Karpas-422 (cell line): ENCODE data around the gene NDUFB1. TPM values are rescaled to one million over a fixed set of nuclear protein-coding genes. Genes with fewer than 3 reads are reported as not detected.

Experiments used
- DNase-seq: peaks from one replicate; pipeline ENCODE4 v3.0.0-alpha.2; 2015
- H2AFZ ChIP-seq: fragments of 200-600 bp; sonication (generic); 2 replicates; pipeline ENCODE4 v1.6.1; 2014; ENCODE audit warnings: antibody characterized with exemption, low read length, mixed read lengths
- H3K27ac ChIP-seq: fragments of 200-600 bp; sonication (generic); 2 replicates; pipeline ENCODE4 v1.5.1; 2014; ENCODE audit warnings: mild to moderate bottlenecking, low read length, moderate library complexity
- H3K27me3 ChIP-seq: fragments of 200-600 bp; sonication (generic); 2 replicates; pipeline ENCODE4 v1.6.1; 2014; ENCODE audit warnings: low read length, mixed read lengths
- H3K36me3 ChIP-seq: fragments of 200-600 bp; sonication (generic); 2 replicates; pipeline ENCODE4 v1.6.1; 2014; ENCODE audit warnings: low read length, mixed read lengths; ENCODE audit not compliant: insufficient read depth
- H3K4me1 ChIP-seq: fragments of 200-600 bp; sonication (generic); 2 replicates; pipeline ENCODE4 v1.6.1; 2014; ENCODE audit warnings: mild to moderate bottlenecking, low read length, mixed read lengths
- H3K4me2 ChIP-seq: fragments of 200-600 bp; sonication (generic); 2 replicates; pipeline ENCODE4 v1.6.1; 2014; ENCODE audit warnings: low read length, low read depth, mild to moderate bottlenecking; ENCODE audit not compliant: poor library complexity, severe bottlenecking
- H3K4me3 ChIP-seq: fragments of 200-600 bp; sonication (generic); 2 replicates; pipeline ENCODE4 v1.5.1; 2014; ENCODE audit warnings: mild to moderate bottlenecking, antibody characterized with exemption, low read length, mixed read lengths
- H3K79me2 ChIP-seq: fragments of 200-600 bp; sonication (generic); 2 replicates; pipeline ENCODE4 v1.6.1; 2014; ENCODE audit warnings: mild to moderate bottlenecking, low read length, mixed read lengths
- H3K9ac ChIP-seq: fragments of 200-600 bp; sonication (generic); 2 replicates; pipeline ENCODE4 v1.6.0; 2014; ENCODE audit warnings: low read length
- H3K9me2 ChIP-seq: fragments of 200-600 bp; sonication (generic), shearing (Covaris generic); replicated peaks from 2 replicates; pipeline ENCODE4 v1.6.0; 2014; ENCODE audit warnings: mild to moderate bottlenecking, low read length, moderate library complexity; ENCODE audit not compliant: insufficient read depth
- H3K9me3 ChIP-seq: fragments of 300-700, 200-600 bp; sonication (generic); 2 replicates; pipeline ENCODE4 v1.6.1; 2014; ENCODE audit warnings: low read length, mixed read lengths
- H4K20me1 ChIP-seq: fragments of 200-600 bp; sonication (generic); 2 replicates; pipeline ENCODE4 v1.6.1; 2014; ENCODE audit warnings: mild to moderate bottlenecking, antibody characterized with exemption, low read length, low read depth; ENCODE audit not compliant: insufficient read depth
- total RNA-seq: library from RNA; depleted of rRNA; stranded (reverse); fragments of >200 nt; shearing (Covaris generic); gene quantifications from 2 replicates; pipeline ENCODE4 v1.2.3, GENCODE V29; 2014; ENCODE audit warnings: low replicate concordance

Gene NDUFB1
- total RNA-seq, 1 experiment from 2014 or later: 873 TPM

DNA sequence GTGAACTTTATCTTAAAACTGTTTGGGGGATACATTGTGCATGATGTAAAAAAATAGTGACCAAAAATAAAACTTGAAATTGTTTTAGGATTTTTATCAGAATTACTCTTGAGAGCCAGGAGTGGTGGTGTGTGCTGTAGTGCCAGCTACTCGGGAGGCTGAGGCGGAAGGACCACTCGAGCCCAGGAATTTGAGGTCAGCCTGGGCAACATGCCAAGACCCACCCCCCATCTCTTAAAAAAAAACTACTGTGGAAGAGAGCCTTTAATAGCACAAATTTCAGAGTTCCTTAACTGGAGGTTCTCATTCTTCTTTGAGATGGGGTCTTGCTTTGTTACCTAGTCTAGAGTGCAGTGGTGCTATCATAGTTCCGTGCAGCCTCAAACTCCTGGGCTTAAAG is 21.8 kb upstream of the NDUFB1 start:
- Histone ChIP-seq H3K4me1 (no peaks in the 10 kb centered on the region), H4K20me1 (no peaks in the 10 kb centered on the region), H3K4me3 (no peak overlapping the region), H3K9me3 (no peaks in the 10 kb centered on the region), H3K27ac (no peak overlapping the region), H2AFZ (no peak overlapping the region), H3K36me3 (peaks cover 81% of the 10 kb centered on the region), H3K4me2 (no peak overlapping the region), H3K9me2 (no peaks in the 10 kb centered on the region), H3K9ac (no peak overlapping the region), H3K27me3 (no peaks in the 10 kb centered on the region), H3K79me2 (peaks cover 62% of the 10 kb centered on the region)
- no peak for DNase-seq

DNA sequence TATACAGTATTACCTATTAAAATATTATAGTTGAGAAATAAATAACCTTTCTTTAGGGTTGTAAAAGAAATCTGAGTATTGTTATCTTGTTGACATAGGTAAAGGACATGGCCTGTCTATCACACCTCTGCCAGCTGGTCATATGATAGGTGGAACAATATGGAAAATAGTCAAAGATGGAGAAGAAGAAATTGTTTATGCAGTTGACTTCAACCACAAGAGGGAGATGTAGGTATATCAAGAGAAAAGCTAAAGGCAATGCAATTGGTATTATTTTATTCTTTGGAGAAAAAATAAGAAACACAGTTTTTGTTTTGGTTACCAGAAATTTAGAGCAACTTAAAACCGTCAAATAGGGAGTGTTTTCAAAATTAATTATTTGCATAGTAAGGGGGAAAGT is 13.8 kb upstream of the NDUFB1 start:
- Histone ChIP-seq H3K79me2 (peaks cover 20% of the 10 kb centered on the region), H3K4me2 (no peak overlapping the region), H2AFZ (no peak overlapping the region), H3K4me1 (no peaks in the 10 kb centered on the region), H3K36me3 (peaks cover 67% of the 10 kb centered on the region), H3K9me3 (no peaks in the 10 kb centered on the region), H3K9ac (no peak overlapping the region), H4K20me1 (no peaks in the 10 kb centered on the region), H3K27ac (no peak overlapping the region), H3K9me2 (no peaks in the 10 kb centered on the region), H3K4me3 (no peak overlapping the region), H3K27me3 (no peaks in the 10 kb centered on the region)
- peak; percentile 69 for DNase-seq

DNA sequence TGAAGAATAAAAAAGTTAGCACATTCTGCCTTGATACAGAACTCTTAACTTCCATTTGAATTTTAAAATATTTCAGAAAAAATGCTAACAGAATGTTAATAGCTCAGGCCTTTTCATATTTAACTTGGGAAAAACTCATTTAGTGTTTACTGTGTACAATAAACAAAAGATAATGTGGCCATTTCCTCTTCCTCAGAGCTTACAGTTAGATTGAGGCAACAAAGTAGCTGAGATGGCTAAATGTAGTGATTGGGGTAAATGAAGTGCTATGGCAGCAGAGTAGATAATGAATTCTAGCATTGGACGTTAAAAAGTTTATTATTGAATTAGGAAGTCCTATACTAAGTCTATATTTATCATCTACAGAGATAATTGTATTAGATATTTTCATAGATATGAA is 12.9 kb upstream of the NDUFB1 start:
- no peaks in the 10 kb centered on the region for H3K27me3 ChIP-seq
- no peaks in the 10 kb centered on the region for H4K20me1 ChIP-seq
- no peak for DNase-seq
- H3K9me2 ChIP-seq: no peaks in the 10 kb centered on the region
- H3K27ac ChIP-seq: no peak overlapping the region
- no peak overlapping the region for H3K9ac ChIP-seq
- H3K4me2 ChIP-seq: no peak overlapping the region
- no peak overlapping the region for H3K4me3 ChIP-seq
- H3K36me3 ChIP-seq: peaks cover 72% of the 10 kb centered on the region
- peaks cover 26% of the 10 kb centered on the region for H3K79me2 ChIP-seq
- H3K9me3 ChIP-seq: no peaks in the 10 kb centered on the region
- H2AFZ ChIP-seq: no peak overlapping the region
- H3K4me1 ChIP-seq: no peaks in the 10 kb centered on the region

GRCh38 chr14:92122761-92123160 is 1.3 kb upstream of the NDUFB1 start:
- peaks cover 92% of the 10 kb centered on the region for H3K79me2 ChIP-seq
- peak overlapping the region; percentile 76 for H3K27ac ChIP-seq
- H3K4me2 ChIP-seq: peak overlapping the region; percentile 84
- H2AFZ ChIP-seq: no peak overlapping the region
- H3K9me3 ChIP-seq: no peaks in the 10 kb centered on the region
- H4K20me1 ChIP-seq: no peaks in the 10 kb centered on the region
- H3K9me2 ChIP-seq: no peaks in the 10 kb centered on the region
- H3K4me3 ChIP-seq: peak overlapping the region; percentile 85
- peak; percentile 68 for DNase-seq
- H3K9ac ChIP-seq: peak overlapping the region; percentile 95
- no peaks in the 10 kb centered on the region for H3K27me3 ChIP-seq
- H3K36me3 ChIP-seq: peaks cover 57% of the 10 kb centered on the region; the same call in 1 of the 2 replicates
- peaks cover 39% of the 10 kb centered on the region for H3K4me1 ChIP-seq

- Histone ChIP-seq H3K79me2 (peaks cover 88% of the 10 kb centered on the region), H3K4me2 (peak overlapping the region; percentile 84)
- peak; percentile 80 for DNase-seq
Measured at GRCh38 chr14:92122351-92122677, 808 bp upstream of the NDUFB1 start.

GRCh38 chr14:92121207-92121669 is 268 bp downstream of the NDUFB1 start:
- DNase-seq: peak; percentile 72
- peaks cover 54% of the 10 kb centered on the region; the same call in 1 of the 2 replicates for H3K36me3 ChIP-seq

More at GRCh38 chr14:92122351-92122677, 808 bp upstream of the NDUFB1 start:
- Histone ChIP-seq H3K4me3 (peak overlapping the region; percentile 85), H3K27ac (peak overlapping the region; percentile 76), H3K36me3 (peaks cover 55% of the 10 kb centered on the region; the same call in 1 of the 2 replicates), H3K27me3 (no peaks in the 10 kb centered on the region), H3K9ac (peak overlapping the region; percentile 95), H3K9me2 (no peaks in the 10 kb centered on the region), H4K20me1 (no peaks in the 10 kb centered on the region), H3K9me3 (no peaks in the 10 kb centered on the region), H3K4me1 (peaks cover 39% of the 10 kb centered on the region), H2AFZ (0 out of 2 replicates have a peak overlapping the region, but pooled peaks have one; percentile 9)

DNA sequence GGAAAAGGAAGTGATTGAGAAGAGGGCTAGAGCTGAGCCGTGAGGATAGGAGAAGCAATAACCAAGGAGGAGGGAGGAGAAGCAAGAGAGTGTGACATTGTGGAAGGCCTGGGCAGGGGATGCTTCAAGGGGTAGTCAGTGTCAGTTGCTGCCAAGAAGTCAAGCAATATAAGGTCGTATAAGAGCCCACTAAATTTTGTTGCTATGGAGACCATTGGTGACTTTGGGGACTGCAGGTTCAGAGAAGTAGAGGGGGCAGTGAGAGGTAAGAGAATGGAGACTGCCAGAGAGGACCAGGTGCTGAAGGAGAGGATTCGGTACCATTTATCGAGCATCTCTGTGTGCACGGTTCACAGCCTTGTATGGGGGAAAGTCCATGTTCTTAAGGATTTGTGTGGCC is 12.0 kb downstream of the NDUFB1 start:
- no peak overlapping the region for H2AFZ ChIP-seq
- no peaks in the 10 kb centered on the region for H3K36me3 ChIP-seq
- peak; percentile 58 for DNase-seq
- peak overlapping the region; percentile 92; the same call in 1 of the 2 replicates for H3K27ac ChIP-seq
- H3K9ac ChIP-seq: no peak overlapping the region
- no peaks in the 10 kb centered on the region for H3K9me3 ChIP-seq
- no peak overlapping the region for H3K4me2 ChIP-seq
- H3K4me1 ChIP-seq: peaks cover 39% of the 10 kb centered on the region
- no peaks in the 10 kb centered on the region; the same call in 1 of the 2 replicates for H4K20me1 ChIP-seq
- H3K27me3 ChIP-seq: no peaks in the 10 kb centered on the region
- H3K4me3 ChIP-seq: no peak overlapping the region
- peaks cover 18% of the 10 kb centered on the region for H3K79me2 ChIP-seq
- no peaks in the 10 kb centered on the region for H3K9me2 ChIP-seq

More at GRCh38 chr14:92121207-92121669, 268 bp downstream of the NDUFB1 start:
- H3K79me2 ChIP-seq: peaks cover 77% of the 10 kb centered on the region
- no peaks in the 10 kb centered on the region for H3K9me3 ChIP-seq
- H3K4me2 ChIP-seq: peak overlapping the region; percentile 84
- no peaks in the 10 kb centered on the region for H3K27me3 ChIP-seq
- no peaks in the 10 kb centered on the region for H4K20me1 ChIP-seq
- peak overlapping the region; percentile 85 for H3K4me3 ChIP-seq
- H2AFZ ChIP-seq: peak overlapping the region; percentile 94
- H3K4me1 ChIP-seq: peaks cover 39% of the 10 kb centered on the region
- peak overlapping the region; percentile 76 for H3K27ac ChIP-seq
- H3K9me2 ChIP-seq: no peaks in the 10 kb centered on the region
- H3K9ac ChIP-seq: peak overlapping the region; percentile 95

DNA sequence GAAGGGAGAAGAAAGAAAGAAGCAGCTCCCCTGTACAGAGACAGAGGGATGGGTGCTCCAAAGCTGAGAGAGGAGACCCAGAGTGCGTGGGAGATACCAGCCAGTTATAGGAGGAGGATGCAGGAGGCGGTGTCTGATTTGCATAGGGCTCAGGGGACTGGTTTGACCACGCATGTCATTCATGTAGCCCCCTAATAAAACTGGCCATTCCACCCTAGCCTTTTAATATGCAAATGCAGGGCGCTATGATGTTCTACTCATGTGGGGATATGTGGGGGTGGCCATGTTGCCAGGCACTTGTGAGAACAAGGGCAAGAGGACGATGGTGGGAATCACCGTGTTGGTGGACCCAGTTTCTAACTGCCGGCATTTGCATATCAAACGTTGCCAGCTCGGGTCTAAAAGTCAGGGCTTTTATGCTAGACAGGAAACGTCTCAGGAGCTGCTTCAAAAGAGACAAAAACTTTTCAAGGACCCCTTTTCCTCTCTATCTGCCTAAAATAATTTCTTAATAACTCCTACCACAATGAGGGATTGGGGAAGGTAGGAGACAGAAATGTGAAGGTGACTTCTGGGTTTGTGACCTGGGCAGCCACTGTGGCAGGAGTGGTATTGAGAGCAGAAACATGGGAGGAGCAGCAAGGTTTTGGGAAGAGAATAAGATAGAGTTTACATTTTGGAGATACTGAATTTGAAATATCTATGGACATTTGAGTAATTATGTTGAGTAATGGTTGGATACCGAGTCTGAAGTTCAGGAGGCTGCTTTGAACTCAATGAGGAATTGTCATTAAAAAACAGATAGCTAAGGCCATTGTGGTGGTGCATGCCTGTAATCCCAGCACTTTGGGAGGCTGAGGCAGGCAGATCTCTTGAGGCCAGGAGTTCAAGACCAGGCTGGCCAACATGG is 12.9 kb downstream of the NDUFB1 start:
- peak overlapping the region; percentile 92 for H3K27ac ChIP-seq
- peak overlapping the region; percentile 3 for H2AFZ ChIP-seq
- peak overlapping the region; percentile 59 for H3K4me3 ChIP-seq
- DNase-seq: peak; percentile 96
- peaks cover 27% of the 10 kb centered on the region for H3K79me2 ChIP-seq
- peak overlapping the region; percentile 80 for H3K4me2 ChIP-seq
- H3K27me3 ChIP-seq: no peaks in the 10 kb centered on the region
- peaks cover 42% of the 10 kb centered on the region for H3K4me1 ChIP-seq
- no peaks in the 10 kb centered on the region; the same call in 1 of the 2 replicates for H4K20me1 ChIP-seq
- peak overlapping the region; percentile 67 for H3K9ac ChIP-seq
- no peaks in the 10 kb centered on the region for H3K36me3 ChIP-seq
- no peaks in the 10 kb centered on the region for H3K9me3 ChIP-seq
- no peaks in the 10 kb centered on the region for H3K9me2 ChIP-seq
